ENCODE measurements around the gene PFKFB2. TPM values are rescaled to one million over a fixed set of nuclear protein-coding genes. Genes with fewer than 3 reads are reported as not detected.

The PFKFB2 gene
- polyA plus RNA-seq, 4 donors = 15.4 to 18.2 (median 17.6) TPM

- DNase-seq (ENCODE audit: low read depth in 4 of 4, low spot score in 3 of 4) = no peak
Measured at GRCh38 chr1:207021139-207021861, 31.8 kb upstream of the PFKFB2 start.

DNA sequence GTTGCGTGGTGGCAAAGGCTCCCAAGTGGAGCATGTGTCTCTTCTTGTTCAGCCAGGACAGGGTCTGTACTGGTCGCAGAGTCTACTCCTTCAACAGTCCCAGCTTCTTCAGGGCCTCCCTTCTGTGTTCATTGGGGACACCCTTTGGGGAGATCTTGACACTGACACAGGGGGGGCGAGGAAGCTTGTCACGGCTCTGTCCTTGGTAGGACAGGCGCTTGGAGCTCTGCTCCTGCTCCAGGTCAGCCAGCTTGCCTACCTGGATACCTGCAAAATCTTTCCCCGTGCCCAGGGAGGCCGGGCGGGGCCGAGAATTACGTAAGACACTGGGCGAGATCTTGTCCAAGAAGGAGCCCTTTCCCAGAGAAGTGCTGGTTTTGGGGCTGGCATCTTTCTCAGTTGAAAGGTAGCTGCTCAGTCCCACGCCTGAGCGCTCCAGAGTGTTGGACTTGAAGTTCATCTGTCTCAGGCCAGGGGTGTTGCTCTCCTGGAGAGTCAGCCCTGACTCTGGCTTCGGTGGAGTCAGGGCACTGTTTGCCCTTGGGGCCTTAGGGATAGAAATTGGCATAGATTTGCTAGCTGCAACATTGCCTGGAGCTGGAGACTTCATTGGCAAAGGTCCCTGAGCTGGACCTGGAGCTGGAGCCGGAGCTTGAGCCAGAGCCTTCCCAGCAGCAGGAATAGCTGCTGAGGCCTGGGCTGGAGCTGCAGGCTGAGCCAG, 31.0 kb upstream of the PFKFB2 start:
- no peak for DNase-seq (ENCODE audit: low read depth in 4 of 4, low spot score in 3 of 4)

GRCh38 chr1:207022996-207023679, 29.9 kb upstream of the PFKFB2 start:
- DNase-seq (ENCODE audit: low read depth in 4 of 4, low spot score in 3 of 4) = no peak

DNA sequence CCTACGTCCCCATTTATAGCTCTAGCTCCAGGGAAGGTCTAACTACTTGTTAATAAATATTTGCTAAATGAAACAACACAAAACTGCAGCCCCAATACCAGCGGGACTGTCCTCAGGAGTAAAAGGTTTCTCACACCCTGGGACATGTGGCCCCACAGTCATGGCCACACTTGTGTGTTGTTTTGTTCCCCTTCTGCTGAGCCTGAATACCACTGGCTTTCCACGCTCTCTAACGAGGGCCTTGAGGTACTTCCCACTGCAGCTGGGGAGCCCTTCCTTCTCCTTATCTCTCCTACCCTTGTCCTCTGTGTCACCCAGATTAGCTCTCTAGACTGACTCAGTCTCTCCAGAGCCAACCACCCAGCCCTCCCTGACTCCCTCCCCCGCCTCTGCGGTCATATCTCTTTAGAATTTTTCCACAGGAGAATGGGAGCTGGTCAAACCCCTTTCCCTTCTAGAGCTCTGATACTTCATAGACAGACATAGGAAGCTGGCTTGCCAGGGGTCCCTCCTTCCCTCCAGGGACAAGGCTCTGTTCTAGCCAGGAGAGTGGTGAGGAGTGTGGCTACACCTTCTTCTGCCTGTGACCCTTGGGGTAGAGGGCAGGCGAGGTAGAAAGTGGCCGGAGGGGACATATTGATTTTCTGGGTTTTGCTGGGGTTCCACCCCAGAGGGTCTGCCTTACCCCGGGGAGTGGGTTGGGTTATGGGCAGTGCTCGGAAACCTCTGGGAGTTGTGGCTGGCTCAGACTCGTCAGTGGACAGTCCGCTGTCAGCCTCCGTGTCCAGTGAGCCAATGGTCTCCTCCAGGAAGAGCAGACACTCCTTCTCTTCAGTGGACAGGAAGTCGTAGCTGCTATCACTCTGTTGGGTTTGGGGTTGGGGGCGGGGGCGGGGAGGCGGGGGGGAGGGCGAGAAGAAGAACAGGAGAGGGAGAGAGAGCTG, 28.6 kb upstream of the PFKFB2 start:
- DNase-seq (ENCODE audit: low read depth in 4 of 4, low spot score in 3 of 4) = no peak

DNA sequence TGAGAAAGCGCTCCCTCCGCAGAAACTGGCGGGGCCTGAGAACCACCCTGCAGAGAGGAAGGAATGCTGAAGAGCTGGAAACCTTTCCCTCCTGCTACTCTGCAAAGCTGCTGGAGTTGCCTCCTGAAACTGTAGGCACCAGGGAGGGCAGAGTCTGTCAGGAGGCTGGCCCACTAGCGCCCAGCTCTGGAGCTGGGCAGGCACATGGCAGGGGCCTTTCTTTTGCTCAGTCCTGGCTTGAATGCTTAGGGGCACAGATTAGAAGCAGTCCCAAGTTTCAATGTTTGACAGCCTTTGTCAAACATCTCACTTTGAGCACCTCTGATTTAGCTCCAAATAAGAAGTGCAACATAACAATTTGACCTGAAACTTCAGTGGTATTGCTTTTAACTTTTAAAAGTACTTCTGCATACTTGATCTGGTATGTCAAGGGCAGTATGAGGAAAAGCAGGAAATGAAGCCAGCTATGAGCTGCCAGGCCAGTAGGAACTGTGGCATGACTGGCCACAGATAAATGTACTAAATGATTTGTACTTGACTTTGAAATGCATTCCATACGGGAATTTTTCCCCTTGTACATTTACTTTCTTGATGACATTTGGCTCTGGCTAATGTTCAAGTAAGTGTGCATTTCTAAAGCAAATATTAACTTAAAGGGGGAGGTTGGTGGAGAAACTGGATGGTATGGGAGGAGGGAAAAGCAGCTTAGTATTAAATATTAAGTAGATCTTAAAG, 27.8 kb upstream of the PFKFB2 start:
- DNase-seq (ENCODE audit: low read depth in 4 of 4, low spot score in 3 of 4) = no peak

DNA sequence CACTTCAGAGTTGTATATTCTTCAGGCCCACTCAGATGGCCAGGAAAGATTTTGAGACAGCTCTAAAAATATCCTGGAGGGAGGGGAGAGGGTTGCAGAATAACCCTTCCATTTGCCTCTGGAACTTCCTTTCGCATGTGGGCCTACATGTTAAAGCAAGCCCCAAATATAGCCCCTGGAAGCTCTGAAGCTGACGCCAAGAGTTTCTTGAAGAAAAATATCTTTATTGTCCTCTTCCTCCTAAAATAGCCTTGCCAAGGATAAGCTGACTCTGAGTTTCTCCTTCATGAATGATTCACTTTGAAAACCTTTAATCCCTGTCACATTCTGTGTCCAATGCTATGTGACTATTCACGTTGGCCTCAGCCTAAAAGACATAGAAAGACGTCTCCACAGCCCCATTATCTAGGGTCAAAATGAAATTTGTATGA, 27.0 kb upstream of the PFKFB2 start:
- DNase-seq (ENCODE audit: low read depth in 4 of 4, low spot score in 3 of 4) = no peak

GRCh38 chr1:207027206-207027777, 25.8 kb upstream of the PFKFB2 start:
- no peak for DNase-seq (ENCODE audit: low read depth in 4 of 4, low spot score in 3 of 4)

GRCh38 chr1:207027921-207028320, 25.2 kb upstream of the PFKFB2 start:
- DNase-seq (ENCODE audit: low read depth in 4 of 4, low spot score in 3 of 4) = no peak

- no peak for DNase-seq (ENCODE audit: low read depth in 4 of 4, low spot score in 3 of 4)
Measured at GRCh38 chr1:207028884-207029650, 24.0 kb upstream of the PFKFB2 start.

- no peak for DNase-seq (ENCODE audit: low read depth in 4 of 4, low spot score in 3 of 4)
Measured at GRCh38 chr1:207029701-207030521, 23.2 kb upstream of the PFKFB2 start.

DNA sequence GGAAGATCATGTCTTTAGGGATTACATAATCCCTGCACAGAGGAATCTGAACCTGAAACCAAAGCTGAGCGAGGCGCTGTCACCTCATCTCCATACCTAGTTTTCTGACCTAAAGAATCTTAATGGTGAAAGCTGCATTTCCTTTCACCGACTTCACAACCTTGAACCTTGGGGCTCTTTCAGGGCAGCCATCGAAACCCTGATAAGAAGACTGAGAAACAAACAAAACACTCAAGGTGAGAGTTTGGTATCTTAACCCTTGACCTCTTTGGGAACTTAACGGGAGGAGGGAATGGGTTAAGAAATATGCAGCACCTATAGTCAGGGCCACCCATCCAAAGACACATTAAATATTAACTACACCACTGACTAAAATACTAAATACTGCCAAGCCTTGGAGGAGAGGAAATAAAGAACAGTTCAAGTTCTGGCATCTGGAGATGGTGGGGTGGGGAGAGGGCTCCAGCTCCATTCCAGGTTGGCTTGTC, 22.5 kb upstream of the PFKFB2 start:
- no peak for DNase-seq (ENCODE audit: low read depth in 4 of 4, low spot score in 3 of 4)

DNA sequence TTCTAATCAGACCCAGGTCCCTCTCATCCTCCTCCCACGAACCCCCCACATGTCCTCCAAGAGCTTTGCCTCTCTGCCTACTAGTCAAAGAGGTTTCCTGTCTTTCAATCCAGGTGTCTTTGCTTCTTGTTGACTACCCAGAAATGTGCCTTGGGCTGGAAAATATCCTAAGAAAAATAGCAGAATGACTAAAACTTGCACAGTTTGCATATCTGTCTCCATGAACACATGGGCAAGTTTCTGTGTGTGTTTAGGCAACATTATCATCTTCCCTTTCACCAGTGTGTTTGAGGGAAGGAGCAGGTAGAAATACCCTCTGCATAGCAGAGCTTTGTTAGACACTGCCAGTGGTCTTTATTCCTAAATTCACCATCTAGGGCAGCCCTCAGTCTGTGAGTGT, 22.1 kb upstream of the PFKFB2 start:
- DNase-seq (ENCODE audit: low read depth in 4 of 4, low spot score in 3 of 4) = no peak

DNA sequence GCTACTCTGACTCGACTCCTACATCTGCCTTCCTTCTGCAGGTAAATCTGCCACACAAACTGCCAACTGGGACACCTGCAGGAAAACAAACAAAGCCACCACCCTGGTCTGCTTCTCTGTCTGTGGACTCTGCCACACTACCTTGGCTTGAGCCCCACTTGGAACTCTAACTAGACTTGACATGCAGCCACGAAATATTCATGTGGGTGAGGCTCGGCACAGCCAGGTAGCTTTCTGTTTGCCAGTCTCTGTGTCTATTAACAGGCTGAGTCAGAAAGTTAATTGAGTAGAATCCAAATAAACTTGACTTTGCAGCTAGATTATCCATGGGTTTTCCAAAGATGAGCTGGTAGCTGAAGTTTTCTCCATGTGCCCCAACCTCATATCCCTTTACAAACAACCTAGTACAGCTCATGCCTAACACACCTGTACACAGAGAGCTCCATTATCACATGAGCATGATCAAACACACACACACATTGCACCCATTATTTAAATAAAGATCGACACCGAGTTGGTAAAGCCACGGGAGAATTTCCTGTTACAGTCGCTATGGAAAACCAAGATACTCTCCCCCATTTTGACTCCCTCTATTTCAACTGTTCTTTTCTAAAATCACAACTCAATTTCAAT, 21.3 kb upstream of the PFKFB2 start:
- no peak for DNase-seq (ENCODE audit: low read depth in 4 of 4, low spot score in 3 of 4)

DNA sequence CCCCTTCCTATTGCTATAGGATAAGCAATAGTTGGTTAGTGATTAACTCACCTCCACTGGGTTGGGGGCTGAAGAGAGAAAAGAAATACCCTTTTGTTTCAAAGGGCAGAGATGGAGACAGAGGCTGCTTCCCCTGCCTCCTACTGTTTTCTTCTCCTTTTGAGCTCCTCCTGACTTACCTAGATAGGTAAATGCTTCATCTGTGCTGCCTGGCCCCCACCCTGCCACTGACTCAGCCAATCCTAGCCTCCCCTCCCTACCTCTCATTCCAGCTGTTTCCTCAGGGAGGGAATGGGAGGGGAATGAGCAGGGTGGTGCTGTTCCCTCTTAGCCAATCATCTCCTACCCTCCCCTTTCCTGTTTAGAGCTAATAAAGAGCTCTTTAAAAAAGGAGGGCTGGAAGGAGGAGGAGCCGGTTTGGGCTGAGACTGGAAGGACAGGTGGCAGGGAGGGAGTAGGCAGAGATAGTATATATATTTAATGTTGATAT, 20.5 kb upstream of the PFKFB2 start, which contains the start of gene C1orf116:
Gene C1orf116 (minus strand): TSS at position 229 of the 490 bp plus-strand sequence. CDS start 5,158 bp downstream, outside the sequence.
- peak in 1 of 4 donors; percentile 60 for DNase-seq (ENCODE audit: low read depth in 4 of 4, low spot score in 3 of 4)

GRCh38 chr1:207033302-207033701, 19.8 kb upstream of the PFKFB2 start:
- DNase-seq (ENCODE audit: low read depth in 4 of 4, low spot score in 3 of 4) = no peak

DNA sequence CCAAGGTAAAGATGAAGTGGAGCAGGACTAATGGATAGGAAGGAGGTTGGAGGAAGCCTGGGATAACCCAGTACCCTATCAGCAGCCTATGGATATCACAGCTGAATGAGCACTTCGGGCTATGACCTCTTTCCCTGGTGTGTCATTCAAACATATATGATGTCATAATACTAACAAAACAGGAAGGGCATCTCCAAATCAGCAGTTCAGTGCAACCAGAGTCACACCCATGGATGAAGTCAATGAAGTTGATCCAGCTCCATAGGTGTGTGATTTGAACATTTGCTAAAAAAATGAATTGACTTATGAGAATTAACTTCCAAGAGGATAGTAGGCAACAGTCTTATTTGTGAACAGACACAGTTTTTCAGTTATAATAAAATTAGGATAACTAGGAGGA, 18.9 kb upstream of the PFKFB2 start:
- DNase-seq (ENCODE audit: low read depth in 4 of 4, low spot score in 3 of 4) = no peak

GRCh38 chr1:207034998-207035397, 18.1 kb upstream of the PFKFB2 start:
- no peak for DNase-seq (ENCODE audit: low read depth in 4 of 4, low spot score in 3 of 4)

Data from right renal pelvis (tissue), 4 donors.